ENCODE data around the gene TMEM185A.

TMEM185A gene

GRCh38 chrX:149572743-149573142 is 58.8 kb downstream of the TMEM185A start:
- DNase-seq (ENCODE audit: low read depth, low spot score): no peak
- in situ Hi-C loops (cut with HindIII; ENCODE audit: low sequenced_read_pairs): no loop called here
- H3K4me3 ChIP-seq (ENCODE audit: low read depth, low read length): no peak overlapping the region
- TF ChIP-seq, protein P1, sequence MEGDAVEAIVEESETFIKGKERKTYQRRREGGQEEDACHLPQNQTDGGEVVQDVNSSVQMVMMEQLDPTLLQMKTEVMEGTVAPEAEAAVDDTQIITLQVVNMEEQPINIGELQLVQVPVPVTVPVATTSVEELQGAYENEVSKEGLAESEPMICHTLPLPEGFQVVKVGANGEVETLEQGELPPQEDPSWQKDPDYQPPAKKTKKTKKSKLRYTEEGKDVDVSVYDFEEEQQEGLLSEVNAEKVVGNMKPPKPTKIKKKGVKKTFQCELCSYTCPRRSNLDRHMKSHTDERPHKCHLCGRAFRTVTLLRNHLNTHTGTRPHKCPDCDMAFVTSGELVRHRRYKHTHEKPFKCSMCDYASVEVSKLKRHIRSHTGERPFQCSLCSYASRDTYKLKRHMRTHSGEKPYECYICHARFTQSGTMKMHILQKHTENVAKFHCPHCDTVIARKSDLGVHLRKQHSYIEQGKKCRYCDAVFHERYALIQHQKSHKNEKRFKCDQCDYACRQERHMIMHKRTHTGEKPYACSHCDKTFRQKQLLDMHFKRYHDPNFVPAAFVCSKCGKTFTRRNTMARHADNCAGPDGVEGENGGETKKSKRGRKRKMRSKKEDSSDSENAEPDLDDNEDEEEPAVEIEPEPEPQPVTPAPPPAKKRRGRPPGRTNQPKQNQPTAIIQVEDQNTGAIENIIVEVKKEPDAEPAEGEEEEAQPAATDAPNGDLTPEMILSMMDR (IDR thresholded peaks at IDR 0.05; ENCODE audit: low read depth, low read length): no peak

DNA sequence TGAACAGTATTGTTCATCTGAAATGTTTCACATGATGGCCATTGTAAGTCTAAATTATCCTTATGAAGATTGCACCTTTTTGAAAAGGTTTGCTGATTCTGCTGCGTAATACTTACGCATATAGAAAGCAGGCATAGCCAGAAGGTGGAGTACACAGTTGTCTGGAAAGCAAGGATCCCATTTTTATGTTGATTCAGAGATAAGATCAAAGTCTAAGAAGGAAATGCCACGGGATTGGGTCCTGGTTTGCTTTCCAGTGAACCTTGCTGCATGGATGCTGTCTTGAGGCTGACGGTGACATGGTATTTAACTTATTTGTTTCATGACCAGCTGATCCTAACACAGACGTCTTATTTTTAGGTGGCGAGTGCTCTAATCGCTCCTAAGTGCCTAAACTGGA is 59.8 kb downstream of the TMEM185A start:
- no peak for DNase-seq (ENCODE audit: low read depth, low spot score)
- TF ChIP-seq, protein P1 (IDR thresholded peaks at IDR 0.05; ENCODE audit: low read depth, low read length): no peak
- no peak overlapping the region for H3K4me3 ChIP-seq (ENCODE audit: low read depth, low read length)
- in situ Hi-C loops (cut with HindIII; ENCODE audit: low sequenced_read_pairs): no loop called here

GRCh38 chrX:149570668-149571067 is 60.9 kb downstream of the TMEM185A start:
- TF ChIP-seq, protein P1 (IDR thresholded peaks at IDR 0.05; ENCODE audit: low read depth, low read length): no peak
- in situ Hi-C loops (cut with HindIII; ENCODE audit: low sequenced_read_pairs): no loop called here
- no peak overlapping the region for H3K4me3 ChIP-seq (ENCODE audit: low read depth, low read length)
- peak; percentile 57 for DNase-seq (ENCODE audit: low read depth, low spot score)

DNA sequence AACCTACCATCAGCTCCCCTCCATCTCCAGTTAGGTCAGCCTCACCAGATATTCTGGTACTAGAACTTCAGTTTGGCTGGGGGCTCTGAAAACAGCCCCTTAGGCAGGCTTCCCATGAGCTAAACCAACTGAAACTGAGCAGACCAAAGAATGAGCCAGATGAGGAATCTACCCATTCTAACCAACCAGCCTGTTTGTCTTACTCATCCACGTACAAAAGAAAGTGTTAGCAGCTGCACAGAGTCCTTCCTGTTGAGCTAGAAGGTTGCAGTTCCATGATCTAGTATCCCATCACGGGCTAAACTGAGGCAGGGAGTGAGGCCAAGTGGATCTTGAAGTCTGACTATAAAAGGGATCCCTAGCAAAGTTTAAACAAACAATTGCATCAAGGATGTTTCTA is 61.8 kb downstream of the TMEM185A start:
- in situ Hi-C loops (cut with HindIII; ENCODE audit: low sequenced_read_pairs): no loop called here
- no peak for DNase-seq (ENCODE audit: low read depth, low spot score)
- no peak overlapping the region for H3K4me3 ChIP-seq (ENCODE audit: low read depth, low read length)
- TF ChIP-seq, protein P1 (IDR thresholded peaks at IDR 0.05; ENCODE audit: low read depth, low read length): no peak

DNA sequence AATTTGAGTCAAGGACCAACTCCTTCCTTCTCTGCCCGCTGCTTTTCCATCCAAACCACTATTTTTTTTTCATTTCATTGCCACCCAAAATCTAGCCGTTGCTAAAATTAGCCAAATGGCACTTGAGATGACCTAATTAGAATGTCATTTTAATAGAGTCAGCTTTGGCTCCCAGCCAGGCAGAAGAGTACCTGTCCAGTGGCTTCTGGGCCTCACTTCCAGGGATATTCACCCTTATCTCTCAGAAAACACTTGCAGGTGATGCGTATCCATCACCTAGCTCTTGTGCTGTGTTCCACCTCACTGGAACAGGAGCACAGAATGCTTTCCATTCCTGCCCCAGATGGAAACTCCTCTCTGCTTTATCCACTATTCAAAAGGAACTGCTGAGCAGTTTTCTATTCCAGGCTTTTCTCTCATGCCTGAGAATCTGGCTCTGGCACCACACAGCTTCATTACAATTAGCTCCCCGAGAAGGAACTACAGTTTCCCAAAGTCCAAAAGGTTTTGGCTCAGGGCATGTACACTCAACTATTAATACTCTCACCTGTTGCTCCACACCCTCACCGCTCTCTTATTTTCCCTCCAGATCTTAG is 62.8 kb downstream of the TMEM185A start:
- H3K4me3 ChIP-seq (ENCODE audit: low read depth, low read length): no peak overlapping the region
- TF ChIP-seq, protein P1 (IDR thresholded peaks at IDR 0.05; ENCODE audit: low read depth, low read length): no peak
- no peak for DNase-seq (ENCODE audit: low read depth, low spot score)
- in situ Hi-C loops (cut with HindIII; ENCODE audit: low sequenced_read_pairs): no loop called here

DNA sequence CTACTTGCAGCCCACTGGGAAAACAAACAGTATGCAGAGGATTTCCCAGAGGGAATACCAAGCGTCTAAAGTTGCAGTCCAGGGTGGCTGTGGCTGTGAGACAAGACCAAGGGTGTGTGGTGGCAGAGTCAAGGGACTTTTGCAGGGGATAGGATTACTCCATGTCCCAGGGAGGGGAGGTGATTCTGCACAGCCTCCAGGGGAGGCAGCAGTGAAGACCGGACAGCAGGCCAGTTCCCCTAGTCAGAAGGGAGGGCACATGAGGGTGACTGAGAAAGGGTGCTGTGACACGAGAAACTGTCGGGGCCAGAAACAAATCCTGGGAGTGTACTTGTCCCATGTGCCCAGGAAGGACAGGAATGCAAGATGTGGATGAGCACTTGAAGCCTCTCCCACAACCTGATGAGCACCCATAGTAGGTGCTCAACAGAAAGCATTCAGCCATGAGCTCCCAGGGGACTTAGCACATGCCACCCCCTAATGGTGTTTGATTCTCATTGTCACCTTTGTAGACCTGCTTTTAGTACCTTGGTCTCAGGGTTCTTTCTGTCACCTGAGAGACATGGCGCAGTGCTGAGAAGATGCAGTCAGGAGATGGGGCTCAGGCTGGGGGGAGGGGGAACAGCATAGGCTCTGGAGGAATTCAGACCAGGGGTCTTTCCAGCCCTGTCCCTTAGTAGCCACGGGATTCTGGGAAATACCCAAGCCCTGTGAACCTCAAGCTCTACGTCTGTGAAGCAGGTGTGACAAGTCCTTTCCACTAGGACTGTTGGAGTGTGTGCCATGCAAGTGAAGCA is 63.8 kb downstream of the TMEM185A start:
- DNase-seq (ENCODE audit: low read depth, low spot score): no peak
- TF ChIP-seq, protein P1 (IDR thresholded peaks at IDR 0.05; ENCODE audit: low read depth, low read length): no peak
- no peak overlapping the region for H3K4me3 ChIP-seq (ENCODE audit: low read depth, low read length)
- in situ Hi-C loops (cut with HindIII; ENCODE audit: low sequenced_read_pairs): no loop called here

Data from astrocyte of the spinal cord (primary cell).